ENCODE measurements around the gene SND1.

Gene SND1

DNA sequence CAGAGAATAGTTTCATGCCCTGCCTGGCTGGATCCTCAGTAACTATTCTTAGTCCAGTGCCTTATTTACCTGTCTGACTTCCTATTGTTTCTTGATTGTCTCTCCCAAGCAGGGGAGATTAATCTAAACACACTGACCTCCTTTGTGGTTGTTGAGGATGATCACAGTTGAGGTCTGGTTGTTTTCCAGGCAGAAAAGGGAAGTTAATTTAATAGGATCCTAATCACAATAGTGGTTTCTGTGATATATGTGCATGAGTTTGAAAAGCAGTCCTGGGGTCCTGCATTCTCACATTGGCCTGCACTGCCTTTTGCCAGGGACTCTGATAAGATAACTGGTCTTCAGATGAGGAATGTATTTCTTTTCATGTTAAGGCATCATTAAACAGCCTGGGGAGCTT, 130.1 kb downstream of the SND1 start:
- H3K27ac ChIP-seq (ENCODE audit: low read depth, low read length, poor library complexity, severe bottlenecking), result peak overlapping the region; percentile 49
- no peaks in the 10 kb centered on the region for H3K9me3 ChIP-seq (ENCODE audit: low read length)
- no peak overlapping the region for H2AFZ ChIP-seq (ENCODE audit: low read length)
- no peak overlapping the region for H3K9ac ChIP-seq (ENCODE audit: low read length)
- H3K9me2 ChIP-seq (ENCODE audit: low read depth, low read length), result no peaks in the 10 kb centered on the region
- no peak overlapping the region for H3K4me2 ChIP-seq (ENCODE audit: low read length)
- H3K4me3 ChIP-seq (ENCODE audit: low read depth, low read length, poor library complexity, severe bottlenecking), result no peak overlapping the region
- no peaks in the 10 kb centered on the region for H3K27me3 ChIP-seq (ENCODE audit: insufficient read depth, low read length)
- TF ChIP-seq CTCF (IDR thresholded peaks at IDR 0.05; ENCODE audit: low read length) (no peak), EZH2 (IDR thresholded peaks at IDR 0.05; ENCODE audit: borderline replicate concordance, low read length) (no peak)
- no peaks in the 10 kb centered on the region for H4K20me1 ChIP-seq (ENCODE audit: insufficient read depth, low read length)
- peaks cover 11% of the 10 kb centered on the region for H3K79me2 ChIP-seq (ENCODE audit: insufficient read depth, low read length)
- H3K36me3 ChIP-seq (ENCODE audit: insufficient read depth, low read length), result peaks cover 14% of the 10 kb centered on the region; the same call in 1 of the 2 replicates
- no peaks in the 10 kb centered on the region for H3F3A ChIP-seq (ENCODE audit: insufficient read depth, low read length)
- H3K4me1 ChIP-seq (ENCODE audit: insufficient read depth, low read length, severe bottlenecking), result peaks cover 18% of the 10 kb centered on the region

DNA sequence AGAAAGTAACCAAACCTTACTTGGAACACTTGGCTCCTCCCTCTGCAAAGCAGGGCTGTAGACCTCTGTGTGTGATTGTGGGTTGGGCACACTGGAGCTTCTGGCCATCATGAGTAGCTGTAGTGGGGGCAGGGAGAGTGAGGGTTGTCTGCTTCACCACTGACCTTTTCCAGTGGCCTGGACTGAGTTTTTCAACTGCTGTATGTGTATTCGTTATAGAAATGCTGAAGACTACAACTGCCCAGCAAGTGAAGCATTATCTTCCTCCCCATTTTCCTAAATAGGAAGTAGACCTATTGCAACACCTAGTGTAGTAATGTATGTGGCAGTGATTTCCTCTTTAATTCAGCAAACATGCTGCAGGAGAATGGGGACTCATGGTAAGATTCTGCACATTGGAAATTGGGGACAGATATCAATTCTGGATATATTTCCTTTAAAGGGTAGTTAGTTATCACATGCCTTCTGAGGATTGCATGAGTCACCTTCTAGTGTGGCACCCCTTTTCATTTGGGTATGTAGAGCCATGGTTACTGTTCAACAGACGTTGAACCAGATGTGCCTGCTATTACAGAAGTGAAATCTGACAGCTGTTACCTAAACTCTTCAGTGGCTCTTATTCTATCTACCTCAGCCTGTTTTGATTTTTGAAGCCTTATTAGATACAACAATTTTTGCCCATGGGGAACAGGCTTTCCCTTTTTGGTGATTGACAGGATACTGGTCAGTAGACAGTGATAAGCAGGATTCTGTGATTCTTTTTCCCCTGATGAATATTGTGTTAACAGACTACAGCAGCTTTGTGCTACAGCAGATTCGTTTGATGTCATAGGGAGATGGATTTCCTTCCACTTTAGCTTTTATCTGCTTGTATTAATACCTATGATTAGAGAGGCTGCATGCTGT, 130.9 kb downstream of the SND1 start:
- Histone ChIP-seq H3K27me3 (ENCODE audit: insufficient read depth, low read length) (no peaks in the 10 kb centered on the region), H3K27ac (ENCODE audit: low read depth, low read length, poor library complexity, severe bottlenecking) (peak overlapping the region; percentile 49), H3K4me3 (ENCODE audit: low read depth, low read length, poor library complexity, severe bottlenecking) (no peak overlapping the region), H3K79me2 (ENCODE audit: insufficient read depth, low read length) (peaks cover 7% of the 10 kb centered on the region; the same call in 1 of the 2 replicates), H3K36me3 (ENCODE audit: insufficient read depth, low read length) (peaks cover 14% of the 10 kb centered on the region; the same call in 1 of the 2 replicates), H3K9ac (ENCODE audit: low read length) (no peak overlapping the region), H3K4me1 (ENCODE audit: insufficient read depth, low read length, severe bottlenecking) (peaks cover 22% of the 10 kb centered on the region), H4K20me1 (ENCODE audit: insufficient read depth, low read length) (no peaks in the 10 kb centered on the region), H3K9me2 (ENCODE audit: low read depth, low read length) (no peaks in the 10 kb centered on the region), H3K9me3 (ENCODE audit: low read length) (no peaks in the 10 kb centered on the region), H2AFZ (ENCODE audit: low read length) (no peak overlapping the region), H3F3A (ENCODE audit: insufficient read depth, low read length) (no peaks in the 10 kb centered on the region), H3K4me2 (ENCODE audit: low read length) (no peak overlapping the region)
- TF ChIP-seq CTCF (IDR thresholded peaks at IDR 0.05; ENCODE audit: low read length) (no peak), EZH2 (IDR thresholded peaks at IDR 0.05; ENCODE audit: borderline replicate concordance, low read length) (no peak)

DNA sequence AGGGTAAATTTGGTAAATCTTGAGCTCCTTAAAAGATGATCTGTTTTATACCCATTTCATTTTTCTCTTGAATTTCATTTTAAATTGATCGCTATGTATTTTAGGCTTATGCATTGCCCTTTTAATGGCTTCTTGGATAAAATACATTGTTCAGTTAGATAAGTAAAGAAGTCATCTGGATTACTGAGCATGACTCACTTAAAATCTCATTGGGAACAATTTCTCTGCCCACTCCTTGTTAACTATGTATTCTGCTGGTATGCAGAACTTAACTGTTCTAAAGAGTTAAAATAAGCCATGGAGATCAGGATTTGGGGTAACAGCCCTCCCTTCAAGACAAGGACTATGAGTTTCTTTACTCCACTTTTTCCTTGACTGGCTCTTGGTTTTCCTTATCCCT, 134.2 kb downstream of the SND1 start:
- Histone ChIP-seq H3K4me2 (ENCODE audit: low read length) (no peak overlapping the region), H4K20me1 (ENCODE audit: insufficient read depth, low read length) (no peaks in the 10 kb centered on the region), H3K4me1 (ENCODE audit: insufficient read depth, low read length, severe bottlenecking) (peaks cover 33% of the 10 kb centered on the region), H2AFZ (ENCODE audit: low read length) (no peak overlapping the region), H3F3A (ENCODE audit: insufficient read depth, low read length) (no peaks in the 10 kb centered on the region), H3K4me3 (ENCODE audit: low read depth, low read length, poor library complexity, severe bottlenecking) (no peak overlapping the region), H3K9me3 (ENCODE audit: low read length) (no peaks in the 10 kb centered on the region), H3K27me3 (ENCODE audit: insufficient read depth, low read length) (no peaks in the 10 kb centered on the region), H3K9ac (ENCODE audit: low read length) (no peak overlapping the region), H3K36me3 (ENCODE audit: insufficient read depth, low read length) (peaks cover 9% of the 10 kb centered on the region; the same call in 1 of the 2 replicates), H3K27ac (ENCODE audit: low read depth, low read length, poor library complexity, severe bottlenecking) (no peak overlapping the region), H3K79me2 (ENCODE audit: insufficient read depth, low read length) (peaks cover 7% of the 10 kb centered on the region; the same call in 1 of the 2 replicates), H3K9me2 (ENCODE audit: low read depth, low read length) (no peaks in the 10 kb centered on the region)
- no peak for TF ChIP-seq EZH2 (IDR thresholded peaks at IDR 0.05; ENCODE audit: borderline replicate concordance, low read length)
- no peak for TF ChIP-seq CTCF (IDR thresholded peaks at IDR 0.05; ENCODE audit: low read length)

Measured in OCI-LY1 (cell line).